Nephron (organoid): ENCODE measurements around the gene SIVA1.
"Not testable (repeated sequence)": the region's sequence is repeated elsewhere in the genome, so short reads cannot be mapped to it uniquely, and the experiment has no call there.

ENCODE experiments used
- H3K27ac Mint-ChIP-seq, 3 experiments: 2 replicates each; pipeline ENCODE4 v1.8.0; 2020; ENCODE audit warnings: mixed read lengths in 3 of 3, mild to moderate bottlenecking in 2 of 3, moderate library complexity in 1 of 3
- H3K27me3 Mint-ChIP-seq: 2 replicates; pipeline ENCODE4 v1.8.0; 2021; ENCODE audit warnings: low read depth, mild to moderate bottlenecking, moderate library complexity, mixed read lengths
- H3K36me3 Mint-ChIP-seq: 2 replicates; pipeline ENCODE4 v1.8.0; 2020; ENCODE audit warnings: low read depth, mixed read lengths
- H3K4me1 Mint-ChIP-seq: 2 replicates; pipeline ENCODE4 v1.8.0; 2020; ENCODE audit warnings: mixed read lengths
- H3K4me3 Mint-ChIP-seq, 3 experiments: 2 replicates each; pipeline ENCODE4 v1.8.0; 2020; ENCODE audit warnings: mild to moderate bottlenecking in 3 of 3, mixed read lengths in 3 of 3, moderate library complexity in 2 of 3
- H3K9me3 Mint-ChIP-seq: 2 replicates; pipeline ENCODE4 v1.8.0; 2020; ENCODE audit warnings: mixed read lengths
- TF ChIP-seq, protein P1 (sequence below), 3 experiments: fragments of 200-600 bp; sonication (generic); IDR thresholded peaks; one replicate each; pipeline ENCODE4 v1.5.0; 2021; ENCODE audit warnings: antibody characterized with exemption in 3 of 3; ENCODE audit not compliant: unreplicated experiment in 3 of 3

Gene SIVA1

DNA sequence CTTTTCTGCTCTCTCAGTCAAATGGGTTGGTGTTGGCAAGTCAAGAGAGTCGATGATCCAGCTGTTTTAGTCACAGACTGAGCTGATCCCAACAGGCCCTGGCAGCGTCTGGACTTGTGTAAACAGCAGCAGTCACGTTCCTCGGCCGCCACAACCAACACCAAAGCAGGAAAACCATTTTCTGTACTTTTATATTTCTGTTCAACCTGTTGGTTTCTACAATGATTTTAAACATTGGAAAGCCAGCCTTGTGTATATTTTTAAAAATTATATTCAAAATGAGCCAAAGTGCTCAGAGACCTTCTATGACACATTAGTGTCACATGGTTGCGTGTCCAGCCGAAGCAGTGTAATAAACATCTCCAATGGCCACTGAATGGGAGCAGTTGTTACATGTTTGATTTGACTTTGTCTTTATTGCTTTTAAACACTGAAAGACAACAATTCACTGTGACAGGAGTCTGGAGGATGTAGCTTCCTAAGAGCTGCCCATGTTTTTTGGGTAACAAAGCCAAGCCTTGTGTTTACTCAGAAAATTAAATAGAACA lies 5.9 kb upstream of the SIVA1 start:
- H3K9me3 Mint-ChIP-seq = no peaks in the 10 kb centered on the region
- TF ChIP-seq, protein P1, sequence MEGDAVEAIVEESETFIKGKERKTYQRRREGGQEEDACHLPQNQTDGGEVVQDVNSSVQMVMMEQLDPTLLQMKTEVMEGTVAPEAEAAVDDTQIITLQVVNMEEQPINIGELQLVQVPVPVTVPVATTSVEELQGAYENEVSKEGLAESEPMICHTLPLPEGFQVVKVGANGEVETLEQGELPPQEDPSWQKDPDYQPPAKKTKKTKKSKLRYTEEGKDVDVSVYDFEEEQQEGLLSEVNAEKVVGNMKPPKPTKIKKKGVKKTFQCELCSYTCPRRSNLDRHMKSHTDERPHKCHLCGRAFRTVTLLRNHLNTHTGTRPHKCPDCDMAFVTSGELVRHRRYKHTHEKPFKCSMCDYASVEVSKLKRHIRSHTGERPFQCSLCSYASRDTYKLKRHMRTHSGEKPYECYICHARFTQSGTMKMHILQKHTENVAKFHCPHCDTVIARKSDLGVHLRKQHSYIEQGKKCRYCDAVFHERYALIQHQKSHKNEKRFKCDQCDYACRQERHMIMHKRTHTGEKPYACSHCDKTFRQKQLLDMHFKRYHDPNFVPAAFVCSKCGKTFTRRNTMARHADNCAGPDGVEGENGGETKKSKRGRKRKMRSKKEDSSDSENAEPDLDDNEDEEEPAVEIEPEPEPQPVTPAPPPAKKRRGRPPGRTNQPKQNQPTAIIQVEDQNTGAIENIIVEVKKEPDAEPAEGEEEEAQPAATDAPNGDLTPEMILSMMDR (IDR thresholded peaks at IDR 0.05; ENCODE audit: unreplicated experiment in 3 of 3) = no peak
- peak overlapping the region; percentile 53 to 92 (median 60) for H3K27ac Mint-ChIP-seq

DNA sequence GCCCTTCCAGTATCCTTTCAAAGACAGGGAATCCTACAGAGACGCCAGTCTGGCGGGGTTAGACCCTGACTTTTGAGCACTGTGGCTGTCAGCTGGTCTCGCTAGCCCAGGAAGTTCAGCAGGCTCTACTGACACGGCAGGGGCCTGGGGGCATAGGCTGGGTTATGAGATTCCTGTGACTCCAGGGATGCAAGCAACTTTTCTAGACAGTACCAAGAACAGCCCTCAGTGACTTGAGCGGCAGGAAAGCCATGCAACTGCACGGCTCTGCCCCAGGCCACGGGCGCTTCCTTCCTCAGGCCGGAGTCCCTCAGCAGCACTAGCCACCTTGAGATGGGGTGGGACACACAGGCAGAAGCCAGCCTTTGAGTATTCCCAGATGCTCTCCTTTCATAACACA lies 5.1 kb upstream of the SIVA1 start:
- H3K27ac Mint-ChIP-seq = peak overlapping the region; percentile 73 to 95 (median 92)
- H3K27me3 Mint-ChIP-seq = no peaks in the 10 kb centered on the region
- H3K4me3 Mint-ChIP-seq = peak overlapping the region in 1 of 3 experiments; percentile 32
- peaks cover 34% of the 10 kb centered on the region for H3K4me1 Mint-ChIP-seq
- H3K9me3 Mint-ChIP-seq = no peaks in the 10 kb centered on the region
- no peaks in the 10 kb centered on the region for H3K36me3 Mint-ChIP-seq
- TF ChIP-seq, protein P1 (IDR thresholded peaks at IDR 0.05; ENCODE audit: unreplicated experiment in 3 of 3) = no peak

More for the DNA sequence above, 5.9 kb upstream of the SIVA1 start:
- Mint-ChIP-seq H3K36me3 (no peaks in the 10 kb centered on the region), H3K27me3 (no peaks in the 10 kb centered on the region), H3K4me3 (no peak overlapping the region), H3K4me1 (peaks cover 34% of the 10 kb centered on the region)

DNA sequence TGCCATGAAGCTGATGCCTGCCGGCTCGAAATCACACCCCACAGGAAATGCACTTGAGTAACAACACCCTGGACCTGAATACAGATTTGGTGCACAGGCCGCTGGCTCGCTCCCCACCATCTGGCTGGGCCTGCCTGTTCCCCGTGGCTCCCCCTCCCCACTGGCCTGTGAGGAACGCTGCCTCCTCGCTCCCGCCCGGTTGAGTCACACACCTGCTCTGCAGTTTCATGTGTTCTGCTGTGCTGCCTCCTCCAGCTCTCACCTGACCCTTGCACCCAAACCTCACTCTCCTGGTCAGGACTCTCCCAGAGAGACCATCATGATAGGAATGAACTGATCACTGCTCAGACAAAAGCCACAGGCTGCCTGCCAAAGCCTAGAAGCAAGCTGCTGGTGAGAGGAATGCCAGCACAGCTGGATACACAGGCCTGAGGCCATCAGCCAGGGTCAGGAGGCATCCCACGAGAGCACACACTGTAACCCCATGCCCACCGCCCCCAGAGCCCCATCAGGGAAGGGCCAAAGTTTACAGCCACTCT lies 3.8 kb upstream of the SIVA1 start:
- Mint-ChIP-seq H3K27ac (peak overlapping the region; percentile 73 to 95 (median 92)), H3K9me3 (no peaks in the 10 kb centered on the region), H3K4me1 (peaks cover 40% of the 10 kb centered on the region), H3K36me3 (no peaks in the 10 kb centered on the region), H3K27me3 (no peaks in the 10 kb centered on the region), H3K4me3 (peak overlapping the region; percentile 33 to 62 (median 59))
- TF ChIP-seq, protein P1 (IDR thresholded peaks at IDR 0.05; ENCODE audit: unreplicated experiment in 3 of 3) = no peak

DNA sequence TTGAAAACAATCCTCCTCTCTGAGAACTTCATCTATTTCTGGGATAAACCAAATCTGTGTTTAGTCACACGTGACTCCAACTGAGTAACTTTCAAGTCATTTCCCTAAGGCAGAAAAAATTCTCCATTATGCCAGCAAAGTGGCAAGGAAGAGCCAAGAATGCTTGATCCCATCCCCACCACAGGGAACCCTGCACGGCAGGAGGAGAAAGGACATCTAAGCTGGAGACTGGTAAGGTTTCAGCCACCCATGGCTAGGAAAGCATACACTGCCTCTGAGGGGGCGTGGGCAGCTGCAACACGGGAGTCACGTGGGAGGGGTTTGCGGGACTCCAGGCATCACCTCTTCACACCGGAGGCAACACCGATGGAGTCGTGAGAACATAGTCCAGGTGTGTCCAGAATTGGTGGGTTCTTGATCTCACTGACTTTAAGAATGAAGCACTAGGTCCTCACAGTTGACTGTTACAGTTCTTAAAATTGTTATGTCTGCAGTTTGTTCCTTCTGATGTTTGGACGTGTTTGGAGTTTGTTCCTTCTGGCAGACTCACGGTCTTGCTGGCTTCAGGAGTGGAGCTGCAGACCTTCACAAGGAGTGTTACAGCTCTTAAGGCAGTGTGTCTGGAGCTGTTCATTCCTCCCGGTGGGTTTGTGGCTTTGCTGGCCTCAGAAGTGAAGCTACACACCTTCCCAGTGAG lies 2.7 kb upstream of the SIVA1 start:
- Mint-ChIP-seq H3K27me3 (no peaks in the 10 kb centered on the region), H3K9me3 (no peaks in the 10 kb centered on the region), H3K27ac (peak overlapping the region; percentile 73 to 95 (median 92)), H3K36me3 (peaks cover 5% of the 10 kb centered on the region), H3K4me1 (peaks cover 49% of the 10 kb centered on the region), H3K4me3 (peak overlapping the region; percentile 57 to 65 (median 65))
- TF ChIP-seq, protein P1 (IDR thresholded peaks at IDR 0.05; ENCODE audit: unreplicated experiment in 3 of 3) = no peak

DNA sequence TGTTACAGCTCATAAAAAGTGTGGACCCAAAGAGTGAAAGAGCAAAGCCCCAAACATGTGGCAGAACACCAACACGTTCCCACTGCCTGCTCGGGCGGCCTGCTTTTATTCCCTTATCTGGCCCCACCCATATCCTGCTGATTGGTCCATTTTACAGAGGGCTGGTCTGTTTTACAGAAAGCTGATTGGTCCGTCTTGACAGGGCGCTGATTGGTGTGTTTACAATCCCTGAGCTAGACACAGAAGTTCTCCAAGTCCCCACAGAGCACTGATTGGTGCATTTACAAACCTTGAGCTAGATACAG lies 2.2 kb upstream of the SIVA1 start:
- not testable (repeated sequence) for H3K36me3 Mint-ChIP-seq, H3K9me3 Mint-ChIP-seq, H3K27me3 Mint-ChIP-seq
- Mint-ChIP-seq H3K27ac (peak overlapping the region; percentile 50 to 92 (median 73)), H3K4me1 (peaks cover 49% of the 10 kb centered on the region), H3K4me3 (peak overlapping the region; percentile 13 to 38 (median 38))

DNA sequence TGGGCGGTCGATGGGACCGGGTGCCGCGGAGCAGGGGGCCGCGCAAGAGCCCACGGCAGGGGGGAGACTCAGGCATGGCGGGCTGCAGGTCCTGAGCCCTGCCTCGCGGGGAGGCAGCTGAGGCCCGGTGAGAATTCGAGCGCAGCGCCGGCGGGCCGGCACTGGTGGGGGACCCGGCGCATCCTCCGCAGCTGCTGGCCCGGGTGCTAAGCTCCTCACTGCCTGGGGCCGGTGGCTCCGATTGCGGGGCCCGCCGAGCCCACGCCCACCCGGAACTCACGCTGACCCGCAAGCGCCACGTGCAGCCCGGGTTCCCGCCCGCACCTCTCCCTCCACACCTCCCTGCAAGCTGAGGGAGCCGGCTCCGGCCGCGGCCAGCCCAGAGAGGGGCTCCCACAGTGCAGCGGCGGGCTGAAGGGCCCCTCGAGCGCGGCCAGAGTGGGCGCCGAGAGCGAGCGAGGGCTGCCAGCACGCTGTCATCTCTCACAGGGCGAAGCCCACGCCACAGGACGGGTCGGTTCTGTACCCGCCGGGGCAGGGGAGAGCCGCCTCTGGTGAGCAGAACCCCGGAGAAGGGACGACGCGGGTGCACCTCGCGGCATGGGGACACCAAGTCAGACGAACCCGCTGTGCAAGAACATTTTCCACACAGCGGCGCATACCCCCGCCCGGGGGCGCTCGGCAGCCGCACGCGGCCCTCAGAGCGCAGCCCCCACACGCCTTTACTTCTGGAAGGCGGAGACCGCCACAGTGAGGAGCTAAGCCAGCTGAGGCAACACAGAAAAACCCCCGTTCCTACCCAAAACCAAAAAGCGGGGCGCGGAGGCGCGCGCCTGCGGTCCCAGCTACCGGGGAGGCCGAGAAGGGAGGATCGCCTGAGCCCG lies 1.2 kb upstream of the SIVA1 start:
- Mint-ChIP-seq H3K27ac (peak overlapping the region in 1 of 3 experiments; percentile 94), H3K36me3 (peaks cover 12% of the 10 kb centered on the region), H3K27me3 (no peaks in the 10 kb centered on the region), H3K9me3 (no peaks in the 10 kb centered on the region), H3K4me1 (peaks cover 44% of the 10 kb centered on the region), H3K4me3 (peak overlapping the region; percentile 91 to 93 (median 93))
- TF ChIP-seq, protein P1 (IDR thresholded peaks at IDR 0.05; ENCODE audit: unreplicated experiment in 3 of 3) = no peak
